ENCODE data around the gene SLC7A14. TPM values are rescaled to one million over a fixed set of nuclear protein-coding genes. Genes with fewer than 3 reads are reported as not detected.

The SLC7A14 gene
- total and polyA plus RNA-seq, 10 of the 15 experiments (the other 5 are each of a cell fraction or from before 2014, with no cell fraction given) = not detected

DNA sequence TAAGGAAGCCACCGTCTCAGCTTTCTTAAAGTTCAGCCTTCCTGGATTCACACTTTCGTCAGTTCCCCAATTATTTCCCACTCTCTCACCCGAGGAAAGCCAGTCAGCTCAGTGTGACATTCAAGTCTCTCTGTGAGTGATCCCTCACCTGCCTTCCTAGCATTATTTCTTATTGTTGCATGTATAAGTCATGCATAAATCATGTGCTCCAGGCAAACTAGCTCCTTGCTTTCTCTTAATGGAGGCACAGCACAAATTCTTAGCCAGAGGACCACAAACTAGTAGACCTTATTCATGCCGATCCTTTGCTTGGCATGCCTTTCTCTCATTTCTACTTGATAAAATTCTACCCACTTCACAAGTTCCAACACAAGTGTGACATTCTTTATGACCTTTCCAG lies 122.9 kb downstream of the SLC7A14 start (continued):
- TF ChIP-seq MLLT1 (IDR thresholded peaks at IDR 0.05) (no peak), CHD4 (IDR thresholded peaks at IDR 0.05) (no peak)

DNA sequence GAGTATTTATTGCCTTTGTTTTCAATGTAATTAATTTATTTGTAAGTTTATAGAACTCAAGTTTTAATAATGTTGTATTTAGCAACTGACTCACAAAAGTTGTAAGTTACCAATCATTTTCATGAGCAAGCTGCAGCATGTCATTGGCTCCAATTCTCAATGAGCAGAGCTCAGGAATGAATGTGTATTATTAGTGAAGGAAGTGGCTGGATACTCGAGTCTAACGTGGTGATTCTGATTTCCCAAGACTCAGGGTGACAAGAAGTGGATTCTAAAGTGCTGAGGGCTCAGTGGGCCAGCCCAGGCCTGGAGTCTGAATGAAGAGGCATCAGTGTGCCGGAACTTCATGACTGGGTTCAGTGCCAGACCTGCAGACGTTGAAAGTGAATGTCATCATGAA lies 127.6 kb downstream of the SLC7A14 start:
- Histone ChIP-seq H3K9me3 (replicated peaks; ENCODE audit: control insufficient read depth, insufficient read depth, low read length) (no peaks in the 10 kb centered on the region), H3K36me3 (ENCODE audit: control insufficient read depth in 2 of 2, insufficient read depth in 2 of 2, low read length in 1 of 2) (no peaks in the 10 kb centered on the region), H3K79me2 (ENCODE audit: control insufficient read depth, insufficient read depth, low read length) (no peaks in the 10 kb centered on the region), H3K27me3 (replicated peaks in 1 of 2; ENCODE audit: control insufficient read depth in 2 of 2, insufficient read depth in 2 of 2, low read length in 1 of 2) (peaks cover 0 to 2% of the 10 kb centered on the region in 2 experiments; a peak in 3 of 4 replicates), H3K9ac (ENCODE audit: control insufficient read depth, insufficient read depth, low read length) (no peak overlapping the region), H3K4me2 (ENCODE audit: control insufficient read depth, insufficient read depth) (no peak overlapping the region), H2AFZ (ENCODE audit: control insufficient read depth, low read depth, low read length) (no peak overlapping the region), H3K27ac (ENCODE audit: control insufficient read depth, insufficient read depth) (no peak overlapping the region), H4K20me1 (ENCODE audit: control insufficient read depth, insufficient read depth) (no peaks in the 10 kb centered on the region), H3K4me1 (ENCODE audit: control insufficient read depth, insufficient read depth, low read length) (no peaks in the 10 kb centered on the region), H3K4me3 (no peak overlapping the region)
- TF ChIP-seq POU2F2 (IDR thresholded peaks at IDR 0.05; ENCODE audit: borderline replicate concordance, low read depth, low read length) (no peak), EGR1 (IDR thresholded peaks at IDR 0.05; ENCODE audit: borderline replicate concordance in 1 of 2, low read depth in 2 of 2, low read length in 2 of 2) (no peak), LARP7 (IDR thresholded peaks at IDR 0.05) (no peak), FOS (IDR thresholded peaks at IDR 0.05; ENCODE audit: borderline replicate concordance, extremely low read depth, insufficient read length) (no peak), PML (IDR thresholded peaks at IDR 0.05; ENCODE audit: low read length) (no peak), BCL11A (IDR thresholded peaks at IDR 0.05; ENCODE audit: low read depth, low read length) (no peak), RFX5 (IDR thresholded peaks at IDR 0.05; ENCODE audit: low read depth, low read length) (no peak)
- TF ChIP-seq, protein P1, sequence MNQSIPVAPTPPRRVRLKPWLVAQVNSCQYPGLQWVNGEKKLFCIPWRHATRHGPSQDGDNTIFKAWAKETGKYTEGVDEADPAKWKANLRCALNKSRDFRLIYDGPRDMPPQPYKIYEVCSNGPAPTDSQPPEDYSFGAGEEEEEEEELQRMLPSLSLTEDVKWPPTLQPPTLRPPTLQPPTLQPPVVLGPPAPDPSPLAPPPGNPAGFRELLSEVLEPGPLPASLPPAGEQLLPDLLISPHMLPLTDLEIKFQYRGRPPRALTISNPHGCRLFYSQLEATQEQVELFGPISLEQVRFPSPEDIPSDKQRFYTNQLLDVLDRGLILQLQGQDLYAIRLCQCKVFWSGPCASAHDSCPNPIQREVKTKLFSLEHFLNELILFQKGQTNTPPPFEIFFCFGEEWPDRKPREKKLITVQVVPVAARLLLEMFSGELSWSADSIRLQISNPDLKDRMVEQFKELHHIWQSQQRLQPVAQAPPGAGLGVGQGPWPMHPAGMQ (IDR thresholded peaks at IDR 0.05; ENCODE audit: borderline replicate concordance) = no peak
- ChIA-PET RAD21 (ENCODE audit: unreplicated experiment) (no interaction called here), POLR2A (no interaction called here), SMC1A (ENCODE audit: uncharacterized antibody, unreplicated experiment) (no interaction called here), CTCF (interaction anchor here (0.7 to 1.6 kb wide), 2 partner anchors 15 to 46 kb away, joined by 3 to 5 read pairs; no protein-coding TSS in a partner anchor)
- in situ Hi-C loops (cut with MboI) (no loop called here), intact Hi-C loops (cut with micrococcal nuclease; ENCODE audit: unreplicated experiment) (no loop called here)
- no peak for FAIRE-seq
- DNase-seq (ENCODE audit: low read depth, low spot score) = no peak
- BruUV-seq (replicated peaks) = no TSS peak
- 5% methylated on average over 4 of the region's 4 CpGs for WGBS (ENCODE audit: insufficient coverage, insufficient replicate concordance, low lambda C conversion rate, missing lambda C conversion rate)
- no peak for ATAC-seq
